Measurements from ENCODE around the gene GSK3B.
"Not testable (repeated sequence)": the region's sequence is repeated elsewhere in the genome, so short reads cannot be mapped to it uniquely, and the experiment has no call there.

Gene GSK3B

DNA sequence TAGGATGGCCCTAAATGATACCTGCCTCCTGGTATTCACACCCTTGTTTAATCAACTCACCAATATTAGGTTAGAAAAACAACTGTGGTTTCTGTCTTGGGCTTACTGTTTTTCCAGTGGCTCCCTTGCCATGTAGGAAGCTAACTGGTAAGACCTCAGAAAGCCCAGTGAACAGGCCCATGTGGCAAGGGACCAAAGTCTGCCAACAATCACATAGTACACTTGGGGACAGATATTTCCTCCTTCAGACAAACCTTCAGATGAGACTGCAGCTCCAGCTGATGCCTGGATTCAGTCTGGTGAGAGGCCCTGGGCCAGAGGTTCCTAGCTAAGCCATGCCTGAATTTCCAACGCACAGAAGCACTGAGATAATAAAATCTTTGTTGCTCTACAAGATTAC, 96.1 kb downstream of the GSK3B start:
- DNase-seq = no peak

DNA sequence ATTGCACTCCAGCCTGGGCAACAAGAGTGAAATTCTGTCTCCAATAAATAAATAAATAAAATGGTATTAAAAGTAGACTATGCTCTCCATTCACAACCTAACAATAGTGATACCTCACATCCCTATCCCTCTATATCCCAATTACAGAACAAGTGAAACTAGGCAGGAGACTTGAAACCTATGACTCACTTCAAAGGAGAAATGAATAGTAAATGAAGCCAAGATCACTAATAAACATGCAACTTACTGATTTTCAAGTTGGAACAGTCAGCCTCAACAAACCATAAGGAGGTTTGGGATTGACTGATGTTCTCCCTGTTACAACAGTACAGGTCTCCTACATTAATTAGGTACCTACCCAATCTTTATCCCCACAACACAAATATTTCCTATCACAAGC, 103.4 kb downstream of the GSK3B start:
- DNase-seq = no peak

GRCh38 chr3:119989981-119990655, 104.1 kb downstream of the GSK3B start:
- no peak for DNase-seq

GRCh38 chr3:119986812-119987211, 107.4 kb downstream of the GSK3B start:
- not testable (repeated sequence) for DNase-seq

DNA sequence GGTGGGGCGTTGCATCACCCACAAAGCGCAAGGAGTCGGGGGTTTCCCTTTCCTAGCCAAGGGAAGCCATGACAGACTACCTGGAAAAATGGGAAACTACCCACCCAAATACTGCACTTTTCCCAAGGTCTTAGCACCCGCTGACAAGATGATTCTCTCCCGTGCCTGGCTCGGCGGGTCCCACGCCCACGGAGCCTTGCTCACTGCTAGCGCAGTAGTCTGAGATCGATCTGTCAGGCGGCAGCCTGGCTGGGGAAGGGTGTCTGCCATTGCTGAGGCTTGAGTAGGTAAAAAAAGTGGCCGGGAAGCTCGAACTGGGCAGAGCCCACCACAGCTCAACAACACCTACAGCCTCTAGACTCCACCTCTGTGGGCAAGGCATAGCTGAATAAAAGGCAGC, 112.9 kb downstream of the GSK3B start:
- no peak for DNase-seq

DNA sequence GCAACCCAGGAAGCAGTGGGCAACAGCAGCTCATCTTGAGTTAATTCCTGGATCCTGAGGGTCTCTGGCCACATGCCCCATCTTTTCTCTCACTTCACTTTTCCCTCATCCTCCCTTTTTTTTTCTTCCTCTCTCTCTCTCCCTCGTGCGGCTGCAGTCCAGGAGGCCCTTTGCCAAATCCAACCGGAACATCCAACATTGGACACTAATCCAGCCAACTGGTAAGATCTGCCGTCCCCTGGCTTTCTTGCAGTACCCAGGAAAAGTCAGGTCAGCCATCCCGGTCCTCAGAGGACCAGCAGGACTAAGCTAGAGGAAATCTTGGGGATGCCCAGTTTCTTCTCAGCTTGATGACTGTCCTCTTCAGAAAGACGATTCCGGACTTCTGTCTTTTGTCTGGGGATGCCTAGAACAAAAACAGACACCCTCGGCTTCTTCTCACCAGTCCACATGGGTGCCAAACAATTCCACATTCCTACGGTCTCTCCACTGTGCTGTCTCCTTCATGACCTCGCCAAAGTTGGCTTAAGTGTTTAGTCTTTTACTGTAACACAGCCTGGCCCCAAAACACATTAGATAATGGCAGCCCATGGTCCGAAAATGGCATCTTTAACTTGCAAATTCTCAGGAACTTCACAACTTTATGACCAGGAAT, 115.6 kb downstream of the GSK3B start:
- no peak for DNase-seq

GRCh38 chr3:119977353-119977752, 116.9 kb downstream of the GSK3B start:
- DNase-seq = no peak

DNA sequence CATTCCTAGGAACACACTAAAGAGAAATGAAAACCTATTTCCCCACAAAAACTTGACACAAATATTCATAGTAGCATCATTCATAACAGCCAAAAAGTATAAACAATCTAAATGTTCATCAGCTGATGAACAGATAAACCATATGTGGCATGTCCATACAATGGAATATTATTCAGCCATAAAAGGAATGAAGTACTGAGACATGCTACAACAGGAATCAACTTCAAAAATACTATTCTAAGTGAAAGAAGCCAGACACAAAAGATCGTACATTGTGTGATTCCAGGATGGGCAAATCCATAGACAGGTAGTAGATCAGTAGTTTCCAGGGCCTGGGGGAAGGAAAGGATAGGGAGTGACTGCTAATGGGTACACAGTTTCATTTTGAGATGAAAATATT, 118.0 kb downstream of the GSK3B start:
- no peak for DNase-seq

DNA sequence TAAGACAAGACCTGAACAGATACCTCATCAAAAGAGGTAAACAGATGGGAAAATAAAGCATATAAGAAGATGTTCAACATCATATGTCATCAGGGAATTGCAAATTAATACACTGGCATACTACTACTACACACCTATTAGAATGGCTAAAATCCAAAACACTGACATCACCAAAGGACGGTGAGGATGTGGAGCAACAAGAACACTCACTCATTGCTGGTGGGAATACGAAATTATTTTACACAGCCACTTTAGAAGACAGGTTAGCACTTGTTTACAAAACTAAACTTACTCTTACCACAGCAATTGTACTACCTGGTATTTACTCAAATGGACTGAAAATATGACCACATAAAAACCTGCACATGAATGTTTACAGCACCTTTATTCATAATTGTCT, 119.6 kb downstream of the GSK3B start:
- DNase-seq = no peak

DNA sequence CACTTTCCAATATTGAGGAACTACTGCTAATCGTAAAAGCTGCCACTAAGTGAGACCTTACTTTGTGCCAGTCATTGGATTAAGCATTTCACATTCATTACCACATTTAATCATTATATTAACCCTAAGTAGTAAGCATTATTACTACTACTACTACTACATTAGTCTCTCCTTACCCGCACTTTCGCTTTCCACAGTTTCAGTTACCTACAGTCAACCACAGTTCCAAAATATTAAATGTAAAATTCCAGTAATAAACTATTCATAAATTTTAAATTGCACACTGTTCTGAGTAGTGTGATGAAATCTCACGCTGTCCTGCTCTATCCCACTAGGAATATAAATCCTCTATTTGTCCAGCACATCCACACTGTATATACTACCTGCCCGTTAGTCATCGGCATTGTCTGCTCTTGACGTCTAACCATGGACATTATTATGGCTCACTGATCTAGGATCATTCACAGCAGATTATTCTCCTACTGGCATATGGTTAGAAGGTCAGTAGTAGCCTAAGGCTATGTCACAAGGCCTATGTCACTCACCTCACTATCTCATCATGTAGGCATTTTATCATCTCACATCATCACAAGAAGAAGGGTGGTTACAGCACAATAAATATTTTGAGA, 121.1 kb downstream of the GSK3B start:
- no peak for DNase-seq

DNA sequence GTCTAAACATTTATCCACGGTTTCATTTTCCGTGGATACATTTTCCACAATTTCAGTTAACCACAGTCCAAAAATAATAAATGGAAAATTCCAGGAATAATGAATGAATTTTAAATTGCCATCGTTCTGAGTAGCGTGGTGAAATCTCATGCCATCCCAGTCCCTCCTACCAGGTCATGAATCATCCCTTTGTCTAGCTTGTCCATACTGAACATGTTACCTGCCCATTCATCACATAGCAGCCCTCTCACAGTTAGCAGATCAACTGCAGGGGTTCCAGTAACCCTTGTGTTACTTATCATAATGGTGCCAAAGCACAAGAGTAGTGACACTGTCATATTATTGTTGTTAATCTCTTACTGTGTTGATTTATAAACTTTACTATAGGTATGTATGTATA, 124.5 kb downstream of the GSK3B start:
- DNase-seq = no peak

GRCh38 chr3:119967353-119968006, 126.8 kb downstream of the GSK3B start:
- no peak for DNase-seq

DNA sequence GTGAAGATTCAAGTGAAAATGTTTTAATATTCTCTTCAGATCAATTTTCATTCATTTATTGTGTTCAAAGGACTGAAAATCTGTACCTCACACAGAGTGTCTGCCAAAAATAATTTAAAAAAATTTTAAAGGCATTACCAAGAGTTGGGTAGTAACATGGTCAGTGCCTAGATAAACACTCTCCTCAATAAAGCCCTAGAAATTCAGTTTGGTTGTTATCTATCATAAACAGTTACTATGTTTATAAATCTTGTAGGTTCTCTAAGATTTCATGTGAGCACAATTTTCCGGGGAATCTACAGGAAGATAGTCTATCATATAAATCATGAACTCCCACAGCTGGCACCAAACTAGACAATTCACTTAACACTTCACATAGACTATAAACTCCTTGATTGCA, 128.6 kb downstream of the GSK3B start:
- DNase-seq = no peak

GRCh38 chr3:119964294-119964693, 130.0 kb downstream of the GSK3B start:
- no peak for DNase-seq

- DNase-seq = no peak
Observed at GRCh38 chr3:119955972-119956371, 138.3 kb downstream of the GSK3B start.

DNA sequence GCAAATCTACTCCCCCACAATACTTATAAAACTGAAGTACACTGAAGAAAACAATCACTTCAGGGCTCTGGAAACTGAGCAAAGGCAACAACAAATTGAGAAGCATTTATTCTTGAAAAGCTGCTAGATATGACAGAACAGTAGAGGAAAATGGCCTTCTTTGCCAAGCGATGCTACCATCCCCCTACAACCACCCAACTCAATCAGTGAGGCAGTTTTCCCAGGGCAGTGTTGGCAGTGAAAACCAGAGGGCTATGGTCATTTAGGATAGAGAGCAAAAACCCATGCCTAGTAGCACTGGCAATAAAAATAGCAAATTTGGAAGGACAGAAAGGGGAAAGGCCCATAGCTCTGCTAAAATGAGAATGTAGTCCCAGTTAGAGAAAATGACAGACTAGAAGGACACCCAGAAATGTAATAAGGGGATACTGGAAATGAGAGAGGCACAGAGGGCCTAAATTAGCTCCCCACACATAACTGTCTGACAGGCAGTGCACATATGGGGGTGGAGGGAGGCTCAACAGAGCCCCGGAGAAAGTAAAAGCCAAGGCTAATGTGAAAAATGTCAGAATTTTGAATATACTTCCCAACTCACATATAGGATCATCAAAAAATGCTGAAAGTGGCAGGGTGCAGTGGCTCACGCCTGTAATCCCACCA, 143.5 kb downstream of the GSK3B start:
- no peak for DNase-seq

DNA sequence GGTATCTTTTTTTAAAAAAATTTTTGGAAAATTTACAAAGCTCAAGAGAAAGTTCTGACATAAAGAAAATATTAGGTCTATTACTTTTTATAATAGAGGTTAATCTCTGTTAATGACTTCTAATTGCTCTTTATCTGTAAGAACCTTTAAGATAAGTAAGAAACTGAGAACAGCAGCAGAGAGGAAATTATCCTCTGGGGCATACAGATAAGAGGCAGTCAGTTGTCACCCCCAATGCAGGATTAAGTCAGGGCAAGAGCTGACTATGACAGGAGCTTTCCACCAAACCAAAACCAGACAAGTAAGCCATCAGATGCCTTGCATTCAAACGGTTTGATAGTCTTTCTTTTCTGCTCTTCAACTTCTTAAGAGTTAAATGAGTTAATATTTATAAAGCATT, 149.0 kb downstream of the GSK3B start:
- DNase-seq = no peak

- no peak for DNase-seq
Observed at GRCh38 chr3:119944091-119944490, 150.2 kb downstream of the GSK3B start.

- no peak for DNase-seq
Observed at GRCh38 chr3:119939077-119939476, 155.2 kb downstream of the GSK3B start.

DNA sequence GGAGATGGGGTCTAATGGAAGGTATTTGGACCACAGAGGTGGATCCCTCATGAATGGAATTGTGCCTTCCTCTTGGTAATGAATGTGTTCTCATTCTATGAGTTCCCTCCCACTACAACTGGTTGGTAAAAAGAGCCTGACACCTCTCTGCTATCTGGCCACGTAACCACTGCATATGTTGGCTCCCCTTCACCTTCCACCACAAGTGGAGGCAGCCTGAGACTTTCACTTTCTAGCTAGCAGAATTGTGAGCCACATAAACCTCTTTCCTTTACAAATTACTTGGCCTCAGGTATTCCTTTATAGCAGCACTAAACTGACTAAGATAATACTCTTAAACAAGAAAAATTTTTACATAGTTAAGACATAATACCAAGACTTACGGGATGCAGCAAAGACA, 157.0 kb downstream of the GSK3B start:
- no peak for DNase-seq

- no peak for DNase-seq
Observed at GRCh38 chr3:119934249-119934648, 160.0 kb downstream of the GSK3B start.

- no peak for DNase-seq
Observed at GRCh38 chr3:119933207-119933606, 161.0 kb downstream of the GSK3B start.

DNA sequence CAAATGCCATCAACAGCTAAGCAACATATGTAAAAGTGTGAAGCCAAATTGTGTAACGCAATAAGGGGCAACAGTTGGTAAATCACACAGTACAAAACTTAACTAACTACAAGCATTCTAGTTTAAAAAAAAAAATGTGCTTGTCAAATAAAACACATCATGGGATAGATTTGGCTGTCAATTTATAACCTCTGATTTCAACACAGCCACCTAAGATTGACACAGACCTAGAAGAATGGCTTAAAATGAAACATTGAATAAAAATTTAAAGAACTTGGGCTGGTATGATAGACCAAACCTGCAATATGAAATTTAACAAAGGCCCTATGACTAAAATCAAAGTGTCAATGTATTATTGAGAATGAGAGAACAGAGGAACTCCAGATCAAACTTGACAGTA, 164.0 kb downstream of the GSK3B start:
- DNase-seq = no peak

Data from NCI-H1092 (cell line).